ENCODE results near the gene EPB41L4A. TPM values are rescaled to one million over a fixed set of nuclear protein-coding genes. Genes with fewer than 3 reads are reported as not detected.
A peak's percentile ranks its signal among the peaks of the same experiment; 100 is the strongest.

The EPB41L4A gene
- total RNA-seq, 1 experiment from 2014 or later: not detected

- DNase-seq (ENCODE audit: low read depth): no peak
Measured at GRCh38 chr5:112161392-112161748, 257.7 kb downstream of the EPB41L4A start.

DNA sequence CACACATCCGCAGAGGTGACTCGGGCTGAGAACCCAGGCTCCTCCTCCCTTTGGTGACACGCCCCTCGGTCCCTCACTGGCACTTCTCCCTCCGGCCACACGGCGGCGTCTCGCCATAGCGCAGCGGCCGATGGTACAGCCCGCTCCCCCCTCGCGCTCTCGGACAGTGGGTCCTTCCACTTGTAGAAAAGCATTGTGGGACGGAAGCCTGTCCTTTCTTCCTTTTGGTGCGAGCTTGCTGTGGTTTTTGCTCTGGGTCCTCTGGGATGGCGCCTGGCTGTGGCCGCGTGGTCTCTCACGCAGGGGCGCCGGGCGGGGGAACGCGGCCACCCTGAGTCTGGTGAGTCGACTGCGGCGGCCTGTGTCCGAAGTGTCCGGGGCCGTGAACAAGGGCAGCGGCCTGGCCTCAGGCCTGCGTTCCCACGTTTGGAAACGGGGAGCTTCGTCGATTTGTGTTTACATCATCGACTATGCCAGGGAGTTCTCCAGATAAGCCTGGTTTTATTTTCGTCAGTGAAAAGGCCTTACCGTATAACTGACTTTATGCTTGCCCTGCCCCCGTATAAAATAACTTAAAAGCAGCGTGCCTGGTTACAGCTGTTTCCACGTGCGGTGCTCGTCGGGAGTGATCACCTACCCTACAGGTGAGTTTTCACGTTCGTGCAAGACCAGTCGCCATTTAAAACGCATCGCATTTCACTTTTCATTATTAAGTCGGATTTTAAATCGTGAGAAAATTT lies 258.3 kb downstream of the EPB41L4A start:
- DNase-seq (ENCODE audit: low read depth): peak; percentile 80

DNA sequence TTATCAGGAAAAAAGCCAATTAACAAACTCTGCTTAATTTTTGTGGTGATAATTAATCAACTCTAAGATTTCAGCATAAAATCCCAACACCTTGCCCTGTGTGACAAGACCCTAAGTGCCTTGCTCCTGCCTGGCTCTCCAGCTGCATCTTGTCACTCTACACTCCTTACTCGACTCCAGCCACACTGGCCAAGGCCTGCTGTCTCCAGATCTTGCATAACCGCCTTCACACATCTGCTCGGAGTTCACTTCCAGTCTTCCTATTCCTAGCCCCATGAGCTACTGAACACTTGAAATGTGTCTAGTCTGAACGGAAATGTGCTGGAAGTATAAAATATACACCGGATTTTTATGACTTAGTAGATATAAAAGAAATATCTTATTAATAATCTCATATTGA lies 259.6 kb downstream of the EPB41L4A start:
- DNase-seq (ENCODE audit: low read depth): no peak

GRCh38 chr5:112156211-112156610 lies 262.9 kb downstream of the EPB41L4A start:
- DNase-seq (ENCODE audit: low read depth): no peak

DNA sequence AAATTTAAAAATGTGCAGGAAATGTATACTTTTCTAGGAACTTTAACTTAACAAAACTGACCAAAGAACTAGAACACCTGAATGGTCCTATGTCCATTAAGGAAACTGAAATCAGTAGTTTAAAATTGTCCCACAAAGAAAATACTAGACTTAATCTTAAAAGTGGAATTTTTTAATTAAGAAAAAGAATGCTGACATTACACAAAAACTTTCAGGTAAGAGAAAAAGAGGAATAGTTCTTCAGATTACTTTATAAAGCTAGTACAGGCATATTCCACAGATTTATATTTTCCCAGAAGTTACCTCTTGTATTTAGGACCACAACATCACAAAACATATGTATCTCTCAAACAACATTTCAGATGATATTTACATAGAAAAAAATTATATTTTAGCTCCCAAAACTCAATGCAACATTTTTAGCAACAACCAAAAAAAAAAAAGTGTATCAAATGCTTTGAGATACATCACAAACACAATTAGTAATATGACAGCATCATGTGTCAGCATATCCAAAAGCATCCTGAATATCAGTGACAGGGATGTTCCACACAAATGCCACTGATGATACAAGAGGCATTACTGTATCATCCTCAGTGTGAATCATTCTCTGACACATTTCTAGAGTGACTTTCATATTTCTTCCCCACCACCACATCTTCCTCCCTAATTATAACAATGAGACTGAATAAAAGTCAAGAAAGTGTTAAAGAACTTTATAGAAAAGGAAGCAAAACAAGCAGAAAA lies 264.0 kb downstream of the EPB41L4A start:
- peak; percentile 38 for DNase-seq (ENCODE audit: low read depth)

DNA sequence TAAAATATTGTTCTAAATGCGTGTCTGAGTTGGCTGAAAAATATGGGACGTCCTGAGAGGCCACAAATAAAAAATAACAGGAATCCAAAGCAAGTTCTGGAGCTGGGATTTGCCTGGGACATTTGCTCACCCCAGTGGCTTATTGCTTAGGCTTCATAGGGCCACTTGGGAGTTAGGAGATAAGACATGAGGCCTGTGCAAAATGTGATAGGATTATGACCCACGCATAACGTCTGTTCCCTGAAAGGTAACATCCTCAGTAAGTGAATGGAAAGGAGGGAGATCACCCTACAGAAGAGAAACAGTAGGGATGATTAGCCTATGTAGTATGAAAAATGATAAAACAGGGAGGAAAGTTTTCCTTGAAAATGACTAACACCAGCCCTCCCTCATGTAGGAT lies 269.4 kb downstream of the EPB41L4A start:
- DNase-seq (ENCODE audit: low read depth): no peak

DNA sequence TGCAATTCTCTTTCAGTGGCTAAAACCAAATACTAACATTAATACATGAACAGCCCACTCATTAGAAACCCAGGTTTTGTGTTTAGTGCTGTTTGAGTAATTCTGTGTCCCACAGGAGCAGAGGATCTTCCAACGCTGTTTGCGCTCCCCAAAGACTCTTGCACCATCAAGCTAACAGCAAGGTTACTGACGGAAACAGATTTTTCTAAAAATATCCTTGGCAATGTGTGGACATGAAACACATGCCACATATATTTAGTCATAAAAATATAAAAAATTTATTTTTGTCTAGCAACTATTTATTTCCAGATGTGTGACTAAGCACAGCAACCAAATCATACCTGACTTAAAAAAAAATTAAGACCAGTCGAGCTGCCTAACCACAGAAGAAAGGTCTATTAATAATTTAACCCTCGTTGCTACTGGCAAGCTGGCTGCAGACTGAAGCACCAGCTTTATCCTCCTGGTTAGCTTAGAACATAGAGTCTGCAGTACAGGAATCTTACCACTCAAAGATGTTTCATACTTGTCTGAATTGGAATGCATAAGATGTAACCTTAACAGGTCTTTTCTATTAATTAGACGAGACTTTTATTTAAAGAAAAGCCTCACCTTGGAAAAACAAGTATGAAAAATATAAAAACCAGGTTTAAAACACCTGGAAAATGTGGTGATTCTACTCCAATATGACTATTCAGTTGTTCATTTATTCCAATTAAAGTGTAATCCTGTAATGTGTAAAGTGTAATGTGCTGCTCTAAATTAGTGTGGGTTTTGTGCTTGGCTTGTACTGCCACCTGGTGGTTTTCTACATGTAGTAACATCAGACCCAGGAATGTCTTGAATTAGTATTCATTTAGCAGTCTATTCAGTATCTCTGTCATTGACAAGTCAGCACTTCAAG lies 272.5 kb downstream of the EPB41L4A start:
- peak; percentile 76 for DNase-seq (ENCODE audit: low read depth)

- DNase-seq (ENCODE audit: low read depth): peak; percentile 11
Measured at GRCh38 chr5:112143690-112144089, 275.4 kb downstream of the EPB41L4A start.

- peak; percentile 89 for DNase-seq (ENCODE audit: low read depth)
Measured at GRCh38 chr5:112142769-112143270, 276.3 kb downstream of the EPB41L4A start.

DNA sequence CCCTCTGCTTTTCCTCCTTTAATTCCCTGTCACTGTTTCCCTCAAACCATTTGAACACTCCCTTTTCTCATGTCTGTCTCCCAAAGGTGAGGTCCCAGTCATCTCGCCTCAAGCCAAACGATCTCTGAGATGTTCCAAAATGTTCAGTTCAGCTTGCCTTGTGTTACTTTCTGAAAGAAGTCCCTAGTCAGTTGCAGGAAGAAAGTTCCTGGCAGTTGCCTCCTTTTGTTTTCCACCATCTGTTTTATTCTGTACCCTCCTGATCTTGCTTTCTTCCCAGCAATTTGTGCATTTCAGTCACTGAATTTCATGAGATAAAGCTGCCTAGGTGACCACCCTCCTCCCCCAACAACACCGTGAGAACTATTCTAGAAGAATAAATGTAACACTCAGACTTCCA lies 277.5 kb downstream of the EPB41L4A start:
- DNase-seq (ENCODE audit: low read depth): no peak

DNA sequence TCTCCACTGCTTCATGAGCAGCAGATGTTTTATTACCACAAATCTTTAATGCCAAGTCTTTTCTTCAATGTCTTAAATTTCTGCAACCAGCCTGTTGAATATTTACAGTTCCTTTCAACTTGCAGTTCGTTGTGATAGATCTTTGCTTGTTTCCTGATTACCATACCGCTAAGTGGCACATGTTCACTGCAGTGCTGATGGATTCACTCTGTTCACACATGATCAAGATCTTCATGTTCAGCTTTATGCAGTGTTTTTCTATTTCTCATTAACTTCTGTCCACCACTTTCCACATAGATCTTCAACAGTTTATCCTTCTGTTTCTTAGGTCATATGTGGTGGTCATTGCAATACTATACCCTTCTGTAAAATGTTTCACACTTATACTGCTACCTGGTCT lies 280.6 kb downstream of the EPB41L4A start:
- DNase-seq (ENCODE audit: low read depth): no peak

- no peak for DNase-seq (ENCODE audit: low read depth)
Measured at GRCh38 chr5:112136773-112137172, 282.3 kb downstream of the EPB41L4A start.

DNA sequence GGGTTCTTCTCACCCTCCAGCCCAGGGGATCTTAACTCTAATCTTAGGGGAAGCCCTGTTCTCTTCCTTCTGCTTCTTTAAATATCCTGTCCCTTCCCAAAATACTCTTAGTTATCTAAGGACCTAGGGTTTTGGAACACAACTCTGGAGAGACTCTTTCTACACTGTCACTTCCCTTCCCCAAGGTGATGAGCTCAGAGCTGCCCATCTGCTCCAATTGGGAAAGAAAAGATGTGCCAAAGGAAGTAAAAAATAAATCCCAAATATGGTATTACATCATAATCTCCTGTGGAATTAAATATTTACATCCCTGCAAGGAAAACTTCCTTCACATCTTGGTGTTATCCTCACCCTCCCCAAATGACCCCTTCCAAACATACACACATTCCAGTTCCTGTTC lies 291.2 kb downstream of the EPB41L4A start:
- DNase-seq (ENCODE audit: low read depth): no peak

- no peak for DNase-seq (ENCODE audit: low read depth)
Measured at GRCh38 chr5:112126982-112127381, 292.1 kb downstream of the EPB41L4A start.

DNA sequence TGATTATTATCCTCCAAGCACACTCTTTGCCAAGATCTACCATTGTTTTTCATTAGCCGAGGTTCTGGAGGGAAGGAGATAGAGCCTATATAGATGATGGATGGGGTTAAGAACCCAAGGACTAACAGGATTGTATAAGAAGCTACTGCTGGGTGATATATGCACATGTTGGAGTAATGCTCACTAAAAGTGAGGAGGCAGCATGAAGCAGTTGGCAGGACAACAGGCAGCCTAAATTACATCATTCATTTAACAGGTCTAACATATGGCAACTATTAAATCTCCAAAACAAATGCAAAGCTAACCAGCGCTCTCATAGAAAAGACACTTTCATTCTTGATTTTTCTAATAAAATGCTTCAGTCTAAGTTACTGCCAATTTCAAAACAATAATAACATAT lies 293.2 kb downstream of the EPB41L4A start:
- DNase-seq (ENCODE audit: low read depth): no peak

DNA sequence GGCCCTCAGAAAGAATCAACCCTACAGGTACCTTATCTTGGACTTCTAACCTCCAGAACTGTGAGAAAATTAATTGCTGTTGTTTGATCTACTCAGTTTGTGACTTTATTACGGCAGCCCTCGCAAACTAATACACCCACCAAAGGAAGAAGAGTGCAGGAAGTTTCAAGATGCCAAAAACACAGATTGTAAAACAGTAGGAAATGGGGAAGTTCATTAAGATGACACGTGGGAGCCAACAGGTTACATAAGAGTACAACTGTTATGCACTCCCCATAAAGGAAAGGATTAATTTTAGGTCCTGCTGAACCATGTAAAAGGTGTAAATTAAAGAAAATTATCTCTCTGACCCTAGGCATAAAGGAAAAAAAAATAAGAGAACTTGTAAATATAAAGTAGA lies 294.3 kb downstream of the EPB41L4A start:
- DNase-seq (ENCODE audit: low read depth): no peak

GRCh38 chr5:112123086-112123485 lies 296.0 kb downstream of the EPB41L4A start:
- DNase-seq (ENCODE audit: low read depth): no peak

DNA sequence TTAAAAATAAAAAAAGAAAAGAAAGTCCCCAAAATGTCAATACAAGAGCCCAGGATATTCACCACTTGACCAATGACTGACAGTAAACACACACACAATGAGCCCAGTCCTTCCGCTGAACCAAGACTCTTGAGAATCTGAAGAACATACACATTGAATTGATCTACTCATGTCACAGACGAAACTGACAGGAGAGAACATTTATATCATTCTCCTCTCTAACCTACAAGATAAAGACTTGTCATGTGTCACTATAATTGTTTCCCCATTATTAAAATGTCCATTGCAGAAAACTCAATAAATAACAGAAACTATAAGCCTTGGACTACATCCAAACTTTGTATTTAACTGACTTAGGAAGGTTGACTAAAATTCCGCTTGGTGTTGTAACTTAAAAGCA lies 296.7 kb downstream of the EPB41L4A start:
- DNase-seq (ENCODE audit: low read depth): no peak

DNA sequence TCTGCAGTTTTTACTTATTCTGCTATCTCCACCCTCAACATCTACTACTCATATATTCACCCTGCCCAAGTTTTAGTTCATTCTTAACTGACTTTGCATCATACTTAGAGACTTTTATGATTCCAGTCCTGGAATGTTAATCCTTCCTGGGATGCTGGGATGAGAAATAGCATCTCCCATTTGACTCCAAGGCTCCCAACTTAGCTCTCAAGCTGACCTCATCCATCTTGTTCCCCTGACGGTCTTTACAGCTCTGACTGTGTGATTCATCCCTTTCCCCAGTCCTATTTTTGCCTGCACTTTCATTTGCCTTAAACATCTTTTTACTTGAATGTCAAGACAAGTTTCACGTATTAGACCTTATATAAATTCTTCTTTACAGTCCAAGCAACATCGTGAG lies 297.8 kb downstream of the EPB41L4A start:
- no peak for DNase-seq (ENCODE audit: low read depth)

GRCh38 chr5:112119969-112120368 lies 299.1 kb downstream of the EPB41L4A start:
- DNase-seq (ENCODE audit: low read depth): no peak

DNA sequence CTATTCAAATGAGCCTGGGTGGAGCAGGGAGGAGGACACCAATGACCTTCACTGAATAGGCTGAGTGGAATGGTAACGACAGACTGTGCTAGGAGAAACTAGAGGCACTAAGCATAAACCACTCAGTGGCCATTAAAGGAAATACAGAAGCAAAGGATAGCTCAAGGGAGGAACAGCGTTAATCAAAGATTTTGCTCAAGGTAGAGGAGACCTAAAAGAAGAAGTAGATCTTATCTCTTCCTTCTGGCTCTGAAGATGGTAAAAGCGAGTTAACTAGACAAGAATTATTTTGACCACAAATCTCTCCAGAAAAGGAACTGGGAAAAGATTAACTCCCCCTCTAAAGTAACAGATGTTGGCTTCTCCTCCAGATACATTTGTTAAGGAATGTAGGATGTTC lies 299.6 kb downstream of the EPB41L4A start:
- peak; percentile 6 for DNase-seq (ENCODE audit: low read depth)

GRCh38 chr5:112117551-112117950 lies 301.5 kb downstream of the EPB41L4A start:
- no peak for DNase-seq (ENCODE audit: low read depth)

All from M059J (cell line).